ENCODE data around the gene PIKFYVE. TPM values are rescaled to one million over a fixed set of nuclear protein-coding genes. Genes with fewer than 3 reads are reported as not detected.
A peak's percentile ranks its signal among the peaks of the same experiment; 100 is the strongest.

PIKFYVE gene
- total RNA-seq, 2 experiments from 2014 or later = 29.7 to 50.0 TPM

DNA sequence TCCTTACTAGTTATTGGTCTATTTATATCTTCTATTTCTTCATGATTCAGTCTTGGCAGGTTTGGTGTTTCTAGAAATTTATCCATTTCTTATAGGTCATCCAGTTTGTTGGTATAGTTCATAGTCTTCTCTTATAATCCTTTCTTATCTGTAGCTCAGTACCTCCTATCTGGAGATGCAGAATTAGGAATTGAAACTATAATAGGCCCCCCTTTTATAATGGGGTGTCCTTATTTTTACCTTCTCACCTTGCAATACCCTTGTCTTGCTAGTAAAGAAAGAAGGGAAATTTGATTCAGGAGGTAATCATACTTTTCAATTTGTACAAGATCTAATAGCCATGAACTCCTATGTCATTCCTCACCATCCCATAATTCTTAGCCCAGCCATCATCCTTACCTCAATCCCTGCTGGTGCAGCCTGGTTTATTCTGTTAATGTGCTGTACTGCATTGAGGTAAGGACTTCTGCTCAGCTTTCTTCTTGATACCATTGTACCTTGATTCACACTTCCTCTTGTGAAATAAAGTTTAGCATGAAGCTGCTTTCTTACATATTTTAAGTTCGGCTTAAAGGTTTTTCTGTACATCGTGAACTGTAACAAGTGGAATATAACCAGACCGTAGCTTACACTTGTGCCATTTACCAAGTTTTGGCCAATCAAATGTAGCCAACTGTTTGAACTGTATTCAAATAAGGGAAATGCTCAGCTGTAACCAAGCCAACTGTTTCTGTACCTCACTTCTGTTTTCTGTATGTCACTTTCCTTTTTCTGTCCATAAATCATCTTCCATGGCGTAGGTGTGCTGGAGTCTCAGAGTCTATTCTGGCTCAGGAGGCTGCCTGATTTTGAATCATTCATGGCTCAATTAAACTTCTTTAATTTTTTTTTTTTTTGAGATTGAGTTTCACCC lies 100.4 kb downstream of the PIKFYVE start:
- no peaks in the 10 kb centered on the region for H3K79me2 ChIP-seq (ENCODE audit: insufficient read depth, low read depth, low read length)
- ChIA-PET CTCF (ENCODE audit: unreplicated experiment) (no interaction called here), POLR2A (interaction anchor here (0.5 to 1.5 kb wide), 6 partner anchors 8 to 1192 kb away, joined by 3 to 6 read pairs (median 4); no protein-coding TSS in a partner anchor)
- no peak overlapping the region for H3K4me3 ChIP-seq (ENCODE audit: low read depth, low read length, poor library complexity, severe bottlenecking)
- H3K4me1 ChIP-seq (ENCODE audit: insufficient read depth, low read length, poor library complexity, severe bottlenecking) = peaks cover 5% of the 10 kb centered on the region
- no TSS peak for BruUV-seq (replicated peaks)
- H3K36me3 ChIP-seq (ENCODE audit: insufficient read depth, low read length) = no peaks in the 10 kb centered on the region
- TF ChIP-seq EZH2phosphoT487 (IDR thresholded peaks at IDR 0.05; ENCODE audit: borderline replicate concordance, low read depth, low read length) = no peak
- TF ChIP-seq, protein P1, sequence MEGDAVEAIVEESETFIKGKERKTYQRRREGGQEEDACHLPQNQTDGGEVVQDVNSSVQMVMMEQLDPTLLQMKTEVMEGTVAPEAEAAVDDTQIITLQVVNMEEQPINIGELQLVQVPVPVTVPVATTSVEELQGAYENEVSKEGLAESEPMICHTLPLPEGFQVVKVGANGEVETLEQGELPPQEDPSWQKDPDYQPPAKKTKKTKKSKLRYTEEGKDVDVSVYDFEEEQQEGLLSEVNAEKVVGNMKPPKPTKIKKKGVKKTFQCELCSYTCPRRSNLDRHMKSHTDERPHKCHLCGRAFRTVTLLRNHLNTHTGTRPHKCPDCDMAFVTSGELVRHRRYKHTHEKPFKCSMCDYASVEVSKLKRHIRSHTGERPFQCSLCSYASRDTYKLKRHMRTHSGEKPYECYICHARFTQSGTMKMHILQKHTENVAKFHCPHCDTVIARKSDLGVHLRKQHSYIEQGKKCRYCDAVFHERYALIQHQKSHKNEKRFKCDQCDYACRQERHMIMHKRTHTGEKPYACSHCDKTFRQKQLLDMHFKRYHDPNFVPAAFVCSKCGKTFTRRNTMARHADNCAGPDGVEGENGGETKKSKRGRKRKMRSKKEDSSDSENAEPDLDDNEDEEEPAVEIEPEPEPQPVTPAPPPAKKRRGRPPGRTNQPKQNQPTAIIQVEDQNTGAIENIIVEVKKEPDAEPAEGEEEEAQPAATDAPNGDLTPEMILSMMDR (conservative IDR thresholded peaks at IDR 0.05; ENCODE audit: low read length) = no peak
- H3K9me3 ChIP-seq (ENCODE audit: low read length) = peaks cover 10% of the 10 kb centered on the region; the same call in 1 of the 2 replicates
- H3K9me2 ChIP-seq (ENCODE audit: insufficient read depth, low read length) = no peaks in the 10 kb centered on the region
- DNase-seq (ENCODE audit: low spot score) = peak; percentile 30
- 0 out of 2 replicates have a peak overlapping the region, but pooled peaks have one; percentile 4 for H3K4me2 ChIP-seq (ENCODE audit: low read length)
- H2AFZ ChIP-seq (ENCODE audit: low read length) = peak overlapping the region; percentile 28; the same call in 1 of the 2 replicates
- no peak overlapping the region for H3K27ac ChIP-seq (ENCODE audit: low read depth, low read length, poor library complexity, severe bottlenecking)
- intact Hi-C loops (cut with micrococcal nuclease; ENCODE audit: unreplicated experiment) = no loop called here
- H4K20me1 ChIP-seq (ENCODE audit: insufficient read depth, low read length) = no peaks in the 10 kb centered on the region

DNA sequence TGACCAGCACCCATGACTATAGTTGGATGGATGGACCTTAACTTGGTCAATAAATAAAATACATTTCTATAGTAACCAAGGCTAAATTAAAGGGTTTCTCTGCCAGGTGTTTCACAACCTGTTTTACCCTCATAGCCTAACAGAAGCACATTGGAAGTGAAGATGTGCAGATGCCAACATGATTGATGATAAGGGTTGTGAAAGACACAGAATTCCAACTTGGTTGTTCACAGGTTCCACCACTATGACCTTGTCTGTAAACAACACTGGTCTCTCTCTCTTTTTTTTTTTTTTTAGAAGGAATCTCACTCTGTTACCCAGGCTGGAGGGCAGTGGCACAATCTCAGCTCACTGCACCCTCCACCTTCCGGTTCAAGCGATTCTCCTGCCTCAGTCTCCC lies 103.0 kb downstream of the PIKFYVE start:
- H3K36me3 ChIP-seq (ENCODE audit: insufficient read depth, low read length) = no peaks in the 10 kb centered on the region
- no peaks in the 10 kb centered on the region for H3K9me2 ChIP-seq (ENCODE audit: insufficient read depth, low read length)
- no peak overlapping the region for H3K27ac ChIP-seq (ENCODE audit: low read depth, low read length, poor library complexity, severe bottlenecking)
- BruUV-seq (replicated peaks) = no TSS peak
- CTCF ChIA-PET (ENCODE audit: unreplicated experiment) = no interaction called here
- no peaks in the 10 kb centered on the region for H3K79me2 ChIP-seq (ENCODE audit: insufficient read depth, low read depth, low read length)
- H3K4me2 ChIP-seq (ENCODE audit: low read length) = no peak overlapping the region
- H3K4me1 ChIP-seq (ENCODE audit: insufficient read depth, low read length, poor library complexity, severe bottlenecking) = peaks cover 5% of the 10 kb centered on the region
- peaks cover 10% of the 10 kb centered on the region; the same call in 1 of the 2 replicates for H3K9me3 ChIP-seq (ENCODE audit: low read length)
- H3K4me3 ChIP-seq (ENCODE audit: low read depth, low read length, poor library complexity, severe bottlenecking) = no peak overlapping the region
- TF ChIP-seq, protein P1 (conservative IDR thresholded peaks at IDR 0.05; ENCODE audit: low read length) = no peak
- TF ChIP-seq EZH2phosphoT487 (IDR thresholded peaks at IDR 0.05; ENCODE audit: borderline replicate concordance, low read depth, low read length) = no peak
- no peak for DNase-seq (ENCODE audit: low spot score)
- POLR2A ChIA-PET = interaction anchor here (0.6 to 1.1 kb wide), 3 partner anchors 22 to 114 kb away, joined by 3 to 8 read pairs (median 4); no protein-coding TSS in a partner anchor
- intact Hi-C loops (cut with micrococcal nuclease; ENCODE audit: unreplicated experiment) = no loop called here
- no peak overlapping the region for H2AFZ ChIP-seq (ENCODE audit: low read length)
- H4K20me1 ChIP-seq (ENCODE audit: insufficient read depth, low read length) = no peaks in the 10 kb centered on the region

Data from OCI-LY7 (cell line).